OCI-M1 (cell line): ENCODE measurements around the gene PLIN4.

Experiments
- DNase-seq: peaks from one replicate; lab custom pipeline; 2025; lab: John Stamatoyannopoulos, UW

Gene PLIN4

GRCh38 chr19:4492337-4493103, 25.8 kb downstream of the PLIN4 start:
- no peak for DNase-seq

GRCh38 chr19:4491446-4491845, 26.8 kb downstream of the PLIN4 start:
- DNase-seq, result no peak

- no peak for DNase-seq
These were observed 29.8 kb downstream of the PLIN4 start for GRCh38 chr19:4488496-4488895.

- DNase-seq, result no peak
These were observed 30.7 kb downstream of the PLIN4 start for GRCh38 chr19:4487572-4487971.

- DNase-seq, result no peak
These were observed 34.9 kb downstream of the PLIN4 start for GRCh38 chr19:4483385-4483784.

- DNase-seq, result no peak
These were observed 35.4 kb downstream of the PLIN4 start for GRCh38 chr19:4482721-4483364.

GRCh38 chr19:4477034-4477801, 41.1 kb downstream of the PLIN4 start:
- DNase-seq, result no peak

- DNase-seq, result no peak
These were observed 43.7 kb downstream of the PLIN4 start for GRCh38 chr19:4474514-4475022.

GRCh38 chr19:4473763-4474513, 44.3 kb downstream of the PLIN4 start:
- DNase-seq, result no peak

- DNase-seq, result no peak
These were observed 45.1 kb downstream of the PLIN4 start for GRCh38 chr19:4473011-4473762.

GRCh38 chr19:4472174-4472974, 45.9 kb downstream of the PLIN4 start, which contains the start of gene HDGFL2:
TSS of gene HDGFL2 (plus strand) at chr19:4472297. CDS start at chr19:4472351, 54 bp downstream.
- DNase-seq, result no peak

- peak; percentile 100 for DNase-seq
These were observed 46.7 kb downstream of the PLIN4 start for GRCh38 chr19:4471403-4472173.

- no peak for DNase-seq
These were observed 50.5 kb downstream of the PLIN4 start for GRCh38 chr19:4467835-4468234.

GRCh38 chr19:4464815-4465581, 53.3 kb downstream of the PLIN4 start:
- no peak for DNase-seq

- DNase-seq, result peak; percentile 94
These were observed 60.5 kb downstream of the PLIN4 start, which contains the start of gene UBXN6 for GRCh38 chr19:4457654-4458395. TSS of gene UBXN6 (minus strand) at chr19:4457794. CDS start at chr19:4457697, 97 bp downstream.

- DNase-seq, result peak; percentile 60
These were observed 61.2 kb downstream of the PLIN4 start for GRCh38 chr19:4456843-4457653.

- DNase-seq, result peak; percentile 38
These were observed 61.8 kb downstream of the PLIN4 start for GRCh38 chr19:4456476-4456842.
